Measurements from ENCODE around the gene ATP2C1. TPM values are rescaled to one million over a fixed set of nuclear protein-coding genes. Genes with fewer than 3 reads are reported as not detected.

Gene ATP2C1
- total RNA-seq, 1 donor from 2014 or later, result 102 TPM

GRCh38 chr3:131001071-131001470 is 107.2 kb downstream of the ATP2C1 start:
- no peak for DNase-seq (ENCODE audit: low spot score)
- H3K27me3 Mint-ChIP-seq (ENCODE audit: unreplicated experiment), result no peaks in the 10 kb centered on the region
- H3K36me3 Mint-ChIP-seq (ENCODE audit: low read depth, unreplicated experiment), result peaks cover 8% of the 10 kb centered on the region
- H3K4me3 Mint-ChIP-seq (ENCODE audit: unreplicated experiment), result no peak overlapping the region
- TF ChIP-seq CTCF (IDR thresholded peaks at IDR 0.05; ENCODE audit: unreplicated experiment), result no peak
- H3K9me3 Mint-ChIP-seq (ENCODE audit: unreplicated experiment), result no peaks in the 10 kb centered on the region
- H3K4me1 Mint-ChIP-seq (ENCODE audit: unreplicated experiment), result no peaks in the 10 kb centered on the region
- H3K27ac Mint-ChIP-seq (ENCODE audit: unreplicated experiment), result no peak overlapping the region

- Mint-ChIP-seq H3K27ac (ENCODE audit: unreplicated experiment) (no peak overlapping the region), H3K9me3 (ENCODE audit: unreplicated experiment) (no peaks in the 10 kb centered on the region), H3K27me3 (ENCODE audit: unreplicated experiment) (no peaks in the 10 kb centered on the region), H3K4me3 (ENCODE audit: unreplicated experiment) (no peak overlapping the region), H3K36me3 (ENCODE audit: low read depth, unreplicated experiment) (peaks cover 12% of the 10 kb centered on the region), H3K4me1 (ENCODE audit: unreplicated experiment) (no peaks in the 10 kb centered on the region)
- TF ChIP-seq CTCF (IDR thresholded peaks at IDR 0.05; ENCODE audit: unreplicated experiment), result no peak
- no peak for DNase-seq (ENCODE audit: low spot score)
These were observed 110.7 kb downstream of the ATP2C1 start for GRCh38 chr3:131004603-131005002.

- TF ChIP-seq CTCF (IDR thresholded peaks at IDR 0.05; ENCODE audit: unreplicated experiment), result no peak
- Mint-ChIP-seq H3K4me1 (ENCODE audit: unreplicated experiment) (no peaks in the 10 kb centered on the region), H3K9me3 (ENCODE audit: unreplicated experiment) (no peaks in the 10 kb centered on the region), H3K4me3 (ENCODE audit: unreplicated experiment) (no peak overlapping the region), H3K27ac (ENCODE audit: unreplicated experiment) (no peak overlapping the region), H3K36me3 (ENCODE audit: low read depth, unreplicated experiment) (peaks cover 17% of the 10 kb centered on the region), H3K27me3 (ENCODE audit: unreplicated experiment) (no peaks in the 10 kb centered on the region)
- DNase-seq (ENCODE audit: low spot score), result no peak
These were observed 113.4 kb downstream of the ATP2C1 start for GRCh38 chr3:131007256-131007655.

GRCh38 chr3:131007782-131008181 is 113.9 kb downstream of the ATP2C1 start:
- Mint-ChIP-seq H3K4me1 (ENCODE audit: unreplicated experiment) (no peaks in the 10 kb centered on the region), H3K36me3 (ENCODE audit: low read depth, unreplicated experiment) (peaks cover 17% of the 10 kb centered on the region), H3K27ac (ENCODE audit: unreplicated experiment) (no peak overlapping the region), H3K27me3 (ENCODE audit: unreplicated experiment) (no peaks in the 10 kb centered on the region), H3K9me3 (ENCODE audit: unreplicated experiment) (no peaks in the 10 kb centered on the region), H3K4me3 (ENCODE audit: unreplicated experiment) (no peak overlapping the region)
- DNase-seq (ENCODE audit: low spot score), result no peak
- TF ChIP-seq CTCF (IDR thresholded peaks at IDR 0.05; ENCODE audit: unreplicated experiment), result no peak

GRCh38 chr3:131008326-131008725 is 114.4 kb downstream of the ATP2C1 start:
- H3K27me3 Mint-ChIP-seq (ENCODE audit: unreplicated experiment), result no peaks in the 10 kb centered on the region
- no peak for TF ChIP-seq CTCF (IDR thresholded peaks at IDR 0.05; ENCODE audit: unreplicated experiment)
- no peaks in the 10 kb centered on the region for H3K9me3 Mint-ChIP-seq (ENCODE audit: unreplicated experiment)
- H3K4me1 Mint-ChIP-seq (ENCODE audit: unreplicated experiment), result no peaks in the 10 kb centered on the region
- no peak overlapping the region for H3K27ac Mint-ChIP-seq (ENCODE audit: unreplicated experiment)
- DNase-seq (ENCODE audit: low spot score), result no peak
- H3K4me3 Mint-ChIP-seq (ENCODE audit: unreplicated experiment), result no peak overlapping the region
- peaks cover 17% of the 10 kb centered on the region for H3K36me3 Mint-ChIP-seq (ENCODE audit: low read depth, unreplicated experiment)
